ENCODE results near the gene NUP153. TPM values are rescaled to one million over a fixed set of nuclear protein-coding genes. Genes with fewer than 3 reads are reported as not detected.
A peak's percentile ranks its signal among the peaks of the same experiment; 100 is the strongest.

The NUP153 gene
- total RNA-seq, 1 donor from 2014 or later: 34.2 TPM

DNA sequence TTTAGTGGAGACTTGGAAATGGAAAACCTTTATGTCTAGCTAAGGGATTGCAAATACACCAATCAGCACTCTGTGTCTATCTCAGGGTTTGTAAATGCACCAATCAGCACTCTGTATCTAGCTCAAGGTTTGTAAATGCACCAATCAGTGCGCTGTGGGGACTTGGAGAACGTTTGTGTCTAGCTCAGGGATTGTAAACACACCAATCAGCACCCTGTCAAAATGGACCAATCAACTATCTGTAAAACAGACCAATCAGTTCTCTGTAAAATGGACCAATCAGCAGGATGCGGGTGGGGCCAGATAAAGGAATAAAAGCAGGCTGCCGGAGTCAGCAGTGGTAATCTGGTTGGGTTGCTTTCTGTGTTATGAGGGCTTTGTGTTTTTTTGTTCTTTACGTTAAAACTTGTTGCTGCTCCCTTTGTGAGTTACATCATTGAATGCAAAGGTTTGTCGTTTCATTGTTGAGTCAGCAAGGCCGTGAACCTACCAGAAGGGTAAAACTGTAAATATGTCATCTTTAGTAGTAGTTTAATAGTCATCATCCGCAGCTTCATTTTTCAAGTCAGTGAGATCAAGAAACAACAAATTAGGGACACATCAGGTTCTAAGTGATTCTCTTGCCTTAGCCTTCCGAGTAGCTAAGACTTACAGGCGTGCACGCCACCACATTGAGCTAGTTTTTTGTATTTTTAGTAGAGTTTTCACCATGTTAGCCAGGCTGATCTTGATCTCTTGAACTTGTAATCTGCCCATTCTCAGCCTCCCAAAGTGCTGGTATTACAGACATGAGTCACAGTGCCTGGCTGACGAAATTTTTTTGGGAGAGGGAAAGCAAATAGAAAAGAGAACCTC, 22.7 kb upstream of the NUP153 start:
- no peak overlapping the region for H3K4me3 Mint-ChIP-seq (ENCODE audit: unreplicated experiment)
- no peaks in the 10 kb centered on the region for H3K4me1 Mint-ChIP-seq (ENCODE audit: low read depth, unreplicated experiment)
- no peak for DNase-seq
- peaks cover 3% of the 10 kb centered on the region for H3K27me3 Mint-ChIP-seq (ENCODE audit: unreplicated experiment)
- TF ChIP-seq, protein P1, sequence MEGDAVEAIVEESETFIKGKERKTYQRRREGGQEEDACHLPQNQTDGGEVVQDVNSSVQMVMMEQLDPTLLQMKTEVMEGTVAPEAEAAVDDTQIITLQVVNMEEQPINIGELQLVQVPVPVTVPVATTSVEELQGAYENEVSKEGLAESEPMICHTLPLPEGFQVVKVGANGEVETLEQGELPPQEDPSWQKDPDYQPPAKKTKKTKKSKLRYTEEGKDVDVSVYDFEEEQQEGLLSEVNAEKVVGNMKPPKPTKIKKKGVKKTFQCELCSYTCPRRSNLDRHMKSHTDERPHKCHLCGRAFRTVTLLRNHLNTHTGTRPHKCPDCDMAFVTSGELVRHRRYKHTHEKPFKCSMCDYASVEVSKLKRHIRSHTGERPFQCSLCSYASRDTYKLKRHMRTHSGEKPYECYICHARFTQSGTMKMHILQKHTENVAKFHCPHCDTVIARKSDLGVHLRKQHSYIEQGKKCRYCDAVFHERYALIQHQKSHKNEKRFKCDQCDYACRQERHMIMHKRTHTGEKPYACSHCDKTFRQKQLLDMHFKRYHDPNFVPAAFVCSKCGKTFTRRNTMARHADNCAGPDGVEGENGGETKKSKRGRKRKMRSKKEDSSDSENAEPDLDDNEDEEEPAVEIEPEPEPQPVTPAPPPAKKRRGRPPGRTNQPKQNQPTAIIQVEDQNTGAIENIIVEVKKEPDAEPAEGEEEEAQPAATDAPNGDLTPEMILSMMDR (IDR thresholded peaks at IDR 0.05; ENCODE audit: partially characterized antibody, unreplicated experiment): no peak
- H3K36me3 Mint-ChIP-seq (ENCODE audit: unreplicated experiment): no peaks in the 10 kb centered on the region
- no peak overlapping the region for H3K27ac Mint-ChIP-seq (ENCODE audit: unreplicated experiment)
- peaks cover 3% of the 10 kb centered on the region for H3K9me3 Mint-ChIP-seq (ENCODE audit: unreplicated experiment)

DNA sequence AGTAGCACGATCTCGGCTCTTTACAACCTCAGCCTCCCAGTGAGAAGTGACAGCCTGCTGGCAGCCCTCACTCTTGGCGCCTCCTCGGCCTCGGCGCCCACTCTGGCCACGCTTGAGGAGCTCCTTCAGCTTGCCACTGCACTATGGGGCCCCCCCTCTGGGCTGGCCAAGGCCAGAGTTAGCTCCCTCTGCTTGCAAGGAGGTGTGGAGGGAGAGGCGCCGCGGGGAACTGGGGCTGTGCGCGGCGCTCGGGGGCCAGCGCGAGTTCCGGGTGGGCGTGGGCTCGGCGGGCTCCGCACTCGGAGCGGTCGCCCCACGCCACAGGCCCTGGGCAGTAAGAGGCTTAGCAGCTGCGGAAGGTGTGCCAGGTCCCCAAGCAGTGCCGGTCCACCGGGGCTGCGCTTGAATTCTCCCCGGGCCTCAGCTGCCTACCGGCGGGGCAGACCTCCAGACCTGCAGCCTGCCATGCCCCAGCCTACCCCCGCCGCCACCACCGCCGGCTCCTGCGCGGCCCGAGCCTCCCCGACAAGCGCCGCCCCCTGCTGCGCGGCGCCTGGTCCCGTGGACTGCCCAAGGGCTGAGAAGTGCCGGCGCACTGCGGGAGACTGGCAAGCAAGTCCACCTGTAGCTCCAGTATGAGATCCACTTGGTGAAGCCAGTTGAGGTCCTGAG, 22.0 kb upstream of the NUP153 start:
- no peak overlapping the region for H3K4me3 Mint-ChIP-seq (ENCODE audit: unreplicated experiment)
- TF ChIP-seq, protein P1 (IDR thresholded peaks at IDR 0.05; ENCODE audit: partially characterized antibody, unreplicated experiment): no peak
- no peaks in the 10 kb centered on the region for H3K36me3 Mint-ChIP-seq (ENCODE audit: unreplicated experiment)
- DNase-seq: no peak
- H3K27me3 Mint-ChIP-seq (ENCODE audit: unreplicated experiment): peaks cover 3% of the 10 kb centered on the region
- H3K9me3 Mint-ChIP-seq (ENCODE audit: unreplicated experiment): peaks cover 3% of the 10 kb centered on the region
- H3K27ac Mint-ChIP-seq (ENCODE audit: unreplicated experiment): no peak overlapping the region
- H3K4me1 Mint-ChIP-seq (ENCODE audit: low read depth, unreplicated experiment): no peaks in the 10 kb centered on the region

GRCh38 chr6:17725083-17725482, 18.4 kb upstream of the NUP153 start:
- peaks cover 6% of the 10 kb centered on the region for H3K4me1 Mint-ChIP-seq (ENCODE audit: low read depth, unreplicated experiment)
- TF ChIP-seq, protein P1 (IDR thresholded peaks at IDR 0.05; ENCODE audit: partially characterized antibody, unreplicated experiment): no peak
- H3K36me3 Mint-ChIP-seq (ENCODE audit: unreplicated experiment): no peaks in the 10 kb centered on the region
- H3K27me3 Mint-ChIP-seq (ENCODE audit: unreplicated experiment): peaks cover 3% of the 10 kb centered on the region
- peaks cover 5% of the 10 kb centered on the region for H3K9me3 Mint-ChIP-seq (ENCODE audit: unreplicated experiment)
- H3K4me3 Mint-ChIP-seq (ENCODE audit: unreplicated experiment): peak overlapping the region; percentile 38
- H3K27ac Mint-ChIP-seq (ENCODE audit: unreplicated experiment): peak overlapping the region; percentile 93
- peak; percentile 87 for DNase-seq

DNA sequence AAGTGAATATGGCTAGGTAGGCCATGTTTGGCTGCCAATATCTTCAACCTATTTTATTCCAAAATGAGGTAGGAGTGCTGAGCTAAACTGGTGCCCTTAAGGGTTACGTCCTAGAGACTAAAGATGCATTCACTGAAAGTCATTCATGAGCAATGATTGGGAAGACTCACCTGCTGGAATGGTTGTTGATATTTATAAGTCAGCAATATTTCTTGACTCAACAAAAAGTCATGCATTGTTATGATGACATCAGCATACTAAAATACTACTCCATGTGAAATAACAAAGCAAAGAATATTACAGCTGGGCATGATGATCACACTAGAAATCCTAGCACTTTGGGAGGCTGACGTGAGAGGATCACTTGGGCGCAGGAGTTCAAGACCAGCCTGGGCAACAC, 17.6 kb upstream of the NUP153 start:
- TF ChIP-seq, protein P1 (IDR thresholded peaks at IDR 0.05; ENCODE audit: partially characterized antibody, unreplicated experiment): no peak
- Mint-ChIP-seq H3K4me3 (ENCODE audit: unreplicated experiment) (peak overlapping the region; percentile 47), H3K27ac (ENCODE audit: unreplicated experiment) (peak overlapping the region; percentile 93), H3K9me3 (ENCODE audit: unreplicated experiment) (peaks cover 5% of the 10 kb centered on the region), H3K27me3 (ENCODE audit: unreplicated experiment) (peaks cover 3% of the 10 kb centered on the region), H3K4me1 (ENCODE audit: low read depth, unreplicated experiment) (peaks cover 6% of the 10 kb centered on the region), H3K36me3 (ENCODE audit: unreplicated experiment) (no peaks in the 10 kb centered on the region)
- DNase-seq: no peak

DNA sequence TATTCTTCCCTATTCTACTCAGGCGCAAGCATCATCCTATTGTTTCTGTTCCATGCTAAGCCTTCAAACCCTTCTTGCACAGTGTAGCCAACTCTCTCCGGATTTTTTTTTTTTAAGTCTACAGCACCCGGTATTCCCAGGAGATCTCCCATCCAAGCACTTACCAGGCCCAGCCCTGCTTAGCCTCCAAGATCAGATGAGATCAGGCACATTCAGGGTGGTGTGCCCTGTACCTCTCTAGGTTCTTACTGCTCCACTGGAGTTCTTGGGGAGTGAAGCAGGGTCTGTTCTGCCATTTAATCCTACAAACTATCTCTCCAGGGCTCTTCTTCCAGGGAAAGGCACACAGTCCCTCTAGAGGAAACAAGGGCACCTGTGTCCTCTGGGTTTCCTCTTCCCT, 14.9 kb upstream of the NUP153 start:
- DNase-seq: no peak
- peaks cover 3% of the 10 kb centered on the region for H3K27me3 Mint-ChIP-seq (ENCODE audit: unreplicated experiment)
- H3K36me3 Mint-ChIP-seq (ENCODE audit: unreplicated experiment): no peaks in the 10 kb centered on the region
- peaks cover 6% of the 10 kb centered on the region for H3K4me1 Mint-ChIP-seq (ENCODE audit: low read depth, unreplicated experiment)
- H3K9me3 Mint-ChIP-seq (ENCODE audit: unreplicated experiment): peaks cover 5% of the 10 kb centered on the region
- H3K4me3 Mint-ChIP-seq (ENCODE audit: unreplicated experiment): no peak overlapping the region
- TF ChIP-seq, protein P1 (IDR thresholded peaks at IDR 0.05; ENCODE audit: partially characterized antibody, unreplicated experiment): no peak
- no peak overlapping the region for H3K27ac Mint-ChIP-seq (ENCODE audit: unreplicated experiment)

Measured in glutamatergic neuron (in vitro differentiated cells).